CD4-positive, alpha-beta T cell treated with Interleukin-1 beta for 1 hour (primary cell): Measurements from ENCODE around the gene TEX54.

Source experiments
- DNase-seq, 2 donors: peaks; one replicate each; pipeline ENCODE4 v3.0.0-alpha.2; 2020 to 2022

The TEX54 gene

DNA sequence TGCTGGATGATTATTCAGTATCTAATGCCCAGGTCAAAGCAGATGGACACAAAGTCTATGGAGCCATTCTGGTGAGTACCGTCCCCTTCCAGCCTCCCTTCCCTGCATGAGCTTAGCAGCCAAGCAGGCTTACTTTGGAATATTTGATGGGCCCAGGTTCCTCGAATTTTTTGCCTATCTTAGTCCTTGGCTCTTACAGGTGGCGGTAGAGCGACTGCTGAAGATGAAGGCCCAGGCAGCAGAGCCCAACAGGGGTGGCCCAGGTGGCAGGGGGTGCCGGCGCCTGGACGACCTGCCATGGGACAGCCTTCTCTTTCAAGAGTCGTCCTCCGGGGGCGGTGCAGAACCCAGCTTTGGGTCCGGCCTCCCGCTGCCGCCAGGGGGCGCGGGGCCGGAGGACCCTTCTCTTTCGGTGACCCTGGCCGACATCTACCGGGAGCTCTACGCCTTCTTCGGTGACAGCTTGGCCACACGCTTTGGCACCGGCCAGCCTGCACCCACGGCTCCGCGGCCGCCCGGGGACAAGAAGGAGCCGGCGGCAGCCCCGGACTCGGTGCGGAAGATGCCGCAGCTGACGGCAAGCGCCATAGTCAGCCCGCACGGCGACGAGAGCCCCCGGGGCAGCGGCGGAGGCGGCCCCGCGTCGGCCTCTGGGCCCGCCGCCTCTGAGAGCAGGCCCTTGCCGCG lies 46.2 kb downstream of the TEX54 start:
- peak; percentile 88 to 89 for DNase-seq

GRCh38 chr11:62782753-62783152 lies 49.9 kb downstream of the TEX54 start:
- DNase-seq = no peak
